NCI-H526 treated with DMSO at 0.1 percent for 48 hours (cell line): ENCODE measurements around the gene CHRNG.
"Not testable (repeated sequence)": the region's sequence is repeated elsewhere in the genome, so short reads cannot be mapped to it uniquely, and the experiment has no call there.

Experiments used
- DNase-seq: peaks from one replicate; lab custom pipeline; 2025; lab: John Stamatoyannopoulos, UW

Gene CHRNG

GRCh38 chr2:232528746-232529460, 10.6 kb upstream of the CHRNG start:
- no peak for DNase-seq

- no peak for DNase-seq
Observed at GRCh38 chr2:232529806-232530547, 9.5 kb upstream of the CHRNG start.

GRCh38 chr2:232530626-232531260, 8.7 kb upstream of the CHRNG start:
- DNase-seq = no peak

GRCh38 chr2:232532419-232532818, 7.1 kb upstream of the CHRNG start:
- DNase-seq = no peak

- DNase-seq = not testable (repeated sequence)
Observed at GRCh38 chr2:232532821-232533220, 6.7 kb upstream of the CHRNG start.

GRCh38 chr2:232533944-232534710, 5.4 kb upstream of the CHRNG start:
- no peak for DNase-seq

- no peak for DNase-seq
Observed at GRCh38 chr2:232534940-232535651, 4.4 kb upstream of the CHRNG start.

- no peak for DNase-seq
Observed at GRCh38 chr2:232535761-232536530, 3.5 kb upstream of the CHRNG start.

- DNase-seq = no peak
Observed at GRCh38 chr2:232537079-232537478, 2.4 kb upstream of the CHRNG start.

GRCh38 chr2:232537499-232537898, 2.0 kb upstream of the CHRNG start:
- no peak for DNase-seq

GRCh38 chr2:232538671-232539070, 821 bp upstream of the CHRNG start:
- DNase-seq = no peak

GRCh38 chr2:232540441-232541041, 1.0 kb downstream of the CHRNG start:
- DNase-seq = no peak

GRCh38 chr2:232541195-232541960, 1.9 kb downstream of the CHRNG start:
- DNase-seq = no peak

- DNase-seq = no peak
Observed at GRCh38 chr2:232541961-232542714, 2.6 kb downstream of the CHRNG start.

- no peak for DNase-seq
Observed at GRCh38 chr2:232542715-232543467, 3.4 kb downstream of the CHRNG start.

GRCh38 chr2:232543491-232543890, 4.0 kb downstream of the CHRNG start:
- DNase-seq = no peak

GRCh38 chr2:232543928-232544631, 4.6 kb downstream of the CHRNG start:
- DNase-seq = no peak

- DNase-seq = no peak
Observed at GRCh38 chr2:232544674-232545073, 5.2 kb downstream of the CHRNG start.
